ENCODE data around the gene AGT. TPM values are rescaled to one million over a fixed set of nuclear protein-coding genes. Genes with fewer than 3 reads are reported as not detected.

AGT gene
- total RNA-seq: 79.0 TPM

DNA sequence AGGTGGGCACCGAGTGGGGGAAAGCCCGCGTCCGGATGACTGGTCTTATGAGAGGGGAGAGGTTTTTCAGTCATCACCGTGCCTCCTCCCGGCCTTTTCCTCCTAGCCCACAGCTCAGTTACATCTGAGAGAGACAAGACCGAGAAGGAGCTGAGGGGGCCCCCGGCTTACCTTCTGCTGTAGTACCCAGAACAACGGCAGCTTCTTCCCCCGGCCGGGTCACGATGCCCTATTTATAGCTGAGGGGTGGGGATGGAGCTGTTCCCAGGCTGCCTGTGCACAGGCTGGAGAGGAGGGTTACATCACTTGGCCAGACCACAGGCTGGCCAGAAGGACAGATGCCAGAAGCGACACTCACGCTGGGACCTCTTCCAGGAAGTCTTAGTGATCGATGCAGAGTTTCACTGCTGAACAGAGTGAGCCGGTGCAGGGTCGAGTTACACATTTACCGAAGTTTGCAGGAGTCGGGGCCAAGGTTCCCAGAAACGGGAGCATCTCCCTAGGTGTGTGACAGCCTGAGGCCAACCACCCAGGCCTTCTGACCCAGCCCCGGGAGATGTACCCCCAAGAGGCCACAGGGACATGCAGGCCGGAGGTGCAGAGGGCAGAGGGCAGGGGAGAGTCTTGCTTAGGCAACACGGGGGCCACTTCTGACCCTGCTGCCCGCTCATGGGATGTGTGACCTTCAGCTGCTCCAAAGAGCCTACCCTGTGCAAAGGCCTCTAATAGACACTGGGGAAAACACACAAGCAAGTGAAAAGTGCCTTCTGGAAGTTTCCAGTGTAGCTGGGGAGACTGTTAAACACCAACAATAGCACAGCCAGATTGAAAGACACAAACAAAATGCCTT, at the start of gene AGT:
Gene AGT, minus strand, starts transcription at position 208 of the 850 bp plus-strand sequence. CDS start 3,299 bp downstream, outside the sequence.
- Histone ChIP-seq H3K4me1 (peaks cover 4 to 9% of the 10 kb centered on the region in 2 donors), H3K27me3 (no peaks in the 10 kb centered on the region), H3K36me3 (no peaks in the 10 kb centered on the region), H3K4me3 (peak within 1 kb of the TSS; percentile 19 to 56), H3K9me3 (no peaks in the 10 kb centered on the region), H3K27ac (peak within 1 kb of the TSS in 1 of 2 donors; percentile 49)
- intact Hi-C loops (cut with DNase I): no loop called here
- TF ChIP-seq, protein P1, sequence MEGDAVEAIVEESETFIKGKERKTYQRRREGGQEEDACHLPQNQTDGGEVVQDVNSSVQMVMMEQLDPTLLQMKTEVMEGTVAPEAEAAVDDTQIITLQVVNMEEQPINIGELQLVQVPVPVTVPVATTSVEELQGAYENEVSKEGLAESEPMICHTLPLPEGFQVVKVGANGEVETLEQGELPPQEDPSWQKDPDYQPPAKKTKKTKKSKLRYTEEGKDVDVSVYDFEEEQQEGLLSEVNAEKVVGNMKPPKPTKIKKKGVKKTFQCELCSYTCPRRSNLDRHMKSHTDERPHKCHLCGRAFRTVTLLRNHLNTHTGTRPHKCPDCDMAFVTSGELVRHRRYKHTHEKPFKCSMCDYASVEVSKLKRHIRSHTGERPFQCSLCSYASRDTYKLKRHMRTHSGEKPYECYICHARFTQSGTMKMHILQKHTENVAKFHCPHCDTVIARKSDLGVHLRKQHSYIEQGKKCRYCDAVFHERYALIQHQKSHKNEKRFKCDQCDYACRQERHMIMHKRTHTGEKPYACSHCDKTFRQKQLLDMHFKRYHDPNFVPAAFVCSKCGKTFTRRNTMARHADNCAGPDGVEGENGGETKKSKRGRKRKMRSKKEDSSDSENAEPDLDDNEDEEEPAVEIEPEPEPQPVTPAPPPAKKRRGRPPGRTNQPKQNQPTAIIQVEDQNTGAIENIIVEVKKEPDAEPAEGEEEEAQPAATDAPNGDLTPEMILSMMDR (IDR thresholded peaks at IDR 0.05): no peak
- DNase-seq (ENCODE audit: low spot score in 2 of 2): peak; percentile 16 to 88

DNA sequence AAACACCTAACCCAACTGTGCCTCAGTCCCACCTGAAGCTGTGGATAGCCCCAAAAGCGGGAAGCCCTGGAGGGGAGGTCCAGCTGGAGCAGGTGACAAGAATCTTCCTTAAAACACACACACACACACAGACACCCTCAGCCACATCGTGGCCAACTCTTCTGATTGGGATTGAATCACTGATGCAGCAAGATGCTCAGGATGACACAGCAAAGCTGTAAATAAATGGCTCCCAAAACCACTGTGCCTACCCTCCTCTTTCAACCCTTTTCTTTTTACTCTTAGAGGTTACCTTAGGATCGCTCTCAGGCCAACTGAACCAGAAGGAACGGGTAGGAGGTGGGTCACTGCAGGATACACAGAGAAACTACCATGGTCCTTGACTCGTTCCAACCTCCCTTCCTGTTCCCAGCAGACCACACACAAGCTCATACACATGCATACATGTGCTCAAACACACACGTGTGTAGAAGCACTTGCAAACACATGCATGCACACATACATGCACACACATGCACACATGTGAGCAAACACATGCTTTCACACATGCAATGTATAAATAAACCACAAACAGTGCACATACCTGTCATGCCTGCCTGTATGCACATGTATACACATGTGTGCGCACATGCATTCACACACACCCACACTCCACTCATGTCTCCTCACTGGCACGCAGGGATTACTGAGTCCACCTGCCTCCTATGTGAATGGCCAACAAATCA, 47.7 kb upstream of the AGT start:
- Histone ChIP-seq H3K4me1 (no peaks in the 10 kb centered on the region), H3K27me3 (no peaks in the 10 kb centered on the region), H3K4me3 (no peak overlapping the region), H3K9me3 (no peaks in the 10 kb centered on the region), H3K27ac (no peak overlapping the region), H3K36me3 (no peaks in the 10 kb centered on the region)
- TF ChIP-seq, protein P1 (IDR thresholded peaks at IDR 0.05): no peak
- no peak for DNase-seq (ENCODE audit: low spot score in 2 of 2)
- intact Hi-C loops (cut with DNase I): no loop called here

DNA sequence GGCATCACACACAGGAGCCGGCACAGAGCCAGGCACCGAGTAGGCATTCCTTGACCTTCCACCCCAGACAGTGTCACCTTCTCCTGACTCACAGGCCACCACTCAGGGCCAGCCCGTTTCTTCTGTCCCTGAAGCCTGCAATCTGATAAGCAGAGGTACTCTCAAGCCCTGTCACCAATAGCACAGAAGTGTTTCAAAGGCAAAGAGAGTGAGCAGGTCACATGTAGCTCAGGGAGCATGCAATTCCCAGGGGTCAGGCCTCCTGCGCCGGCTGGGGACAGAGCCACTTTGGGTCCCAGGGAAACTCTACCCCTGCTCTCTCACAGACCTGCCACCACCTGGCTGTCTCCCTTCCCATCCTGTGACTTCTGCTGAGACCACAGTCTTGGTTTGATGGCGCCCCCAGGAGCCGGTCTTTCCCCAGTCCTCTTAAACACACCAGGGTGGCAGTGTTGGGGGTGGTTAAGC, 46.5 kb upstream of the AGT start:
- TF ChIP-seq, protein P1 (IDR thresholded peaks at IDR 0.05): no peak
- DNase-seq (ENCODE audit: low spot score in 2 of 2): no peak
- Histone ChIP-seq H3K27ac (no peak overlapping the region), H3K36me3 (no peaks in the 10 kb centered on the region), H3K9me3 (no peaks in the 10 kb centered on the region), H3K4me3 (no peak overlapping the region), H3K4me1 (no peaks in the 10 kb centered on the region), H3K27me3 (no peaks in the 10 kb centered on the region)
- intact Hi-C loops (cut with DNase I): no loop called here

DNA sequence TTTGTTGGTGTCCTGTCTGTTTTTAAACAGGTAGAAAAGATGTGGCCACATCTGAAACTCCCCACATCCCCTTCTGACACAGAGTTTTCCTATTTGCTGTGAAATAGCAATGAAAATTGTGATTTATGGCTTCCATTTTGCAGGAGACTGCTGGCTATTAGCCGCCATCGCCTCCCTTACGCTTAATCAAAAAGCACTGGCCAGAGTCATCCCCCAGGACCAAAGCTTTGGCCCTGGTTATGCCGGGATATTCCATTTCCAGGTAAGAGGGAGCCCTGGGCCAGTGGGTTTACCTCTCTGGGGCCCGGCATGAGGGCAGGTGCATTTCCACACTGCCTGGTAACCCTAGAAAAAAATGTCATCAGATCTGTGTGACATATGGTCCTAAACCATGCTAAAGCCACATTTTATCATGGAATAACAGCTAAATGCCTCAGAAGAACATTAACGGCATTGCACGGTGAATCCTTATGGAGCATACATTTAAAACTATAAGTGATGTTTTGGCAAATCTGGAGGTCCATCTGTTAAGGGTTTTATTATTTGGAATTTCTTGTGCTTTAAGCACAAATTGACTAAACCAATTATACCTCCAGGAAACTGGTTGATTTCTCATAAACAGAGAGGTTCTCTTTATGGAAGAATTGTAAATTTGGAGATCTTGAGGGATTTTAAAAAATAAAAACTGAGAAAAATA, 45.6 kb upstream of the AGT start:
- no peaks in the 10 kb centered on the region for H3K36me3 ChIP-seq
- no peak overlapping the region for H3K27ac ChIP-seq
- DNase-seq (ENCODE audit: low spot score in 2 of 2): no peak
- no peak overlapping the region for H3K4me3 ChIP-seq
- intact Hi-C loops (cut with DNase I): no loop called here
- H3K9me3 ChIP-seq: no peaks in the 10 kb centered on the region
- H3K4me1 ChIP-seq: no peaks in the 10 kb centered on the region
- no peaks in the 10 kb centered on the region for H3K27me3 ChIP-seq
- TF ChIP-seq, protein P1 (IDR thresholded peaks at IDR 0.05): no peak

DNA sequence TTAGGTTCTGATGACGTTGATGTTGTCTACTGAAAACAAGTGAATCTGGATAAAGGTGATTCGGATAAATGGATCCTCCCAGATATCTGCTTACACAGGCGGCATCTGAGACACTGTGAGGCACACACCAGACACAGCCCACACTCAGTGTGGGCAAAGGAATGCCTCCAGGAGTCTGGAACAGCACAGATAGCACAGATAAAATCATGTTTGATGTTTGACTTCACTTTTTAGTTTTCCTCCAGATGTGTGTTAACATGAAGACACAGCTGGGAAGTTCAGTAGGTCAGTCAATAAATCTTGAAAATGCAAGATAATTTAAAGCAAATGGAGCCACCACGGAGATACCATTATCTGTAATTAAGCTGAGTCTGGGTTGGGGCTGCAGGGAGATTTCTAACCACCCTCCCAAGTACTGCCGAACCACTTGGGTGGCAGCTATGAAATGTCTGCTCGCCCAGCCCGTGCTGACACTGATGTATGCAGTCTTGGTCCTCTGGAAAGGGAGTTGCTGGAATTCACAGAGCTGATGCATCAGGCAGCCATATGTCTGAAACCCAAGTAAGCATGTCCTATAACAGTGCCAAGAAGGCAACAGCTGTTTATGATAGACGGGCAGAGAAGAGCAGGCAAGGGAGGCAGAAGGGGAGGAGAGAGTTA, 44.9 kb upstream of the AGT start:
- intact Hi-C loops (cut with DNase I): no loop called here
- H3K9me3 ChIP-seq: no peaks in the 10 kb centered on the region
- TF ChIP-seq, protein P1 (IDR thresholded peaks at IDR 0.05): no peak

More for the DNA sequence above, 44.9 kb upstream of the AGT start:
- Histone ChIP-seq H3K27ac (no peak overlapping the region), H3K27me3 (no peaks in the 10 kb centered on the region), H3K4me1 (no peaks in the 10 kb centered on the region), H3K4me3 (no peak overlapping the region), H3K36me3 (no peaks in the 10 kb centered on the region)
- no peak for DNase-seq (ENCODE audit: low spot score in 2 of 2)

All from ascending aorta (tissue), 2 donors.